ENCODE measurements around the gene DIS3. TPM values are rescaled to one million over a fixed set of nuclear protein-coding genes. Genes with fewer than 3 reads are reported as not detected.
"Not testable (repeated sequence)": the region's sequence is repeated elsewhere in the genome, so short reads cannot be mapped to it uniquely, and the experiment has no call there.

The DIS3 gene
- total RNA-seq, 1 donor from 2014 or later: 42.1 TPM

- Histone ChIP-seq H3K9me3 (ENCODE audit: insufficient read depth, low read depth, low read length) (no peaks in the 10 kb centered on the region), H3K36me3 (ENCODE audit: insufficient read depth, low read length) (peaks cover 2% of the 10 kb centered on the region), H3K9ac (ENCODE audit: low read length) (peak overlapping the region; percentile 88), H4K20me1 (ENCODE audit: insufficient read depth, low read length) (peaks cover 11% of the 10 kb centered on the region), H3K79me2 (ENCODE audit: insufficient read depth, low read length) (peaks cover 86% of the 10 kb centered on the region), H3K27me3 (ENCODE audit: insufficient read depth, low read length) (no peaks in the 10 kb centered on the region), H3K4me3 (ENCODE audit: insufficient read depth, low read depth, low read length) (peak overlapping the region; percentile 88), H2AFZ (ENCODE audit: low read depth, low read length) (peak overlapping the region; percentile 92), H3K27ac (ENCODE audit: low read depth, low read length) (peak overlapping the region; percentile 75), H3K4me2 (ENCODE audit: low read length) (peak overlapping the region; percentile 94), H3K4me1 (ENCODE audit: insufficient read depth, low read length) (peaks cover 3% of the 10 kb centered on the region)
- Mint-ChIP-seq H3K36me3 (ENCODE audit: low read depth, unreplicated experiment) (no peaks in the 10 kb centered on the region), H3K9me3 (ENCODE audit: unreplicated experiment) (no peaks in the 10 kb centered on the region), H3K27ac (ENCODE audit: unreplicated experiment) (peak overlapping the region; percentile 47), H3K4me3 (ENCODE audit: unreplicated experiment) (peak overlapping the region; percentile 98), H3K4me1 (ENCODE audit: low read depth, unreplicated experiment) (peaks cover 9% of the 10 kb centered on the region), H3K27me3 (ENCODE audit: low read depth, unreplicated experiment) (no peaks in the 10 kb centered on the region)
- TF ChIP-seq EZH2 (IDR thresholded peaks at IDR 0.05; ENCODE audit: insufficient read depth, low read length): no peak
- TF ChIP-seq CTCF (IDR thresholded peaks at IDR 0.05; ENCODE audit: insufficient read depth, low read depth, low read length): no peak
- FAIRE-seq (no peak), DNase-seq (ENCODE audit: low read depth) (no peak)
Measured at GRCh38 chr13:72726726-72727416, 54.8 kb downstream of the DIS3 start.

- DNase-seq (ENCODE audit: low read depth); H3K36me3 Mint-ChIP-seq (ENCODE audit: low read depth, unreplicated experiment); H3K27ac ChIP-seq (ENCODE audit: low read depth, low read length); H3K9me3 ChIP-seq (ENCODE audit: insufficient read depth, low read depth, low read length); H2AFZ ChIP-seq (ENCODE audit: low read depth, low read length); H3K27me3 ChIP-seq (ENCODE audit: insufficient read depth, low read length); H3K9ac ChIP-seq (ENCODE audit: low read length); FAIRE-seq; H3K27ac Mint-ChIP-seq (ENCODE audit: unreplicated experiment); H3K27me3 Mint-ChIP-seq (ENCODE audit: low read depth, unreplicated experiment); H3K4me1 Mint-ChIP-seq (ENCODE audit: low read depth, unreplicated experiment); H3K36me3 ChIP-seq (ENCODE audit: insufficient read depth, low read length); H3K4me1 ChIP-seq (ENCODE audit: insufficient read depth, low read length); H3K9me3 Mint-ChIP-seq (ENCODE audit: unreplicated experiment): not testable (repeated sequence)
- Histone ChIP-seq H3K4me2 (ENCODE audit: low read length) (peak overlapping the region; percentile 94), H4K20me1 (ENCODE audit: insufficient read depth, low read length) (peaks cover 15% of the 10 kb centered on the region), H3K79me2 (ENCODE audit: insufficient read depth, low read length) (peaks cover 89% of the 10 kb centered on the region), H3K4me3 (ENCODE audit: insufficient read depth, low read depth, low read length) (peak overlapping the region; percentile 88)
- peak overlapping the region; percentile 98 for H3K4me3 Mint-ChIP-seq (ENCODE audit: unreplicated experiment)
Measured at GRCh38 chr13:72726185-72726584, 55.5 kb downstream of the DIS3 start.

- H3K4me3 ChIP-seq (ENCODE audit: insufficient read depth, low read depth, low read length): no peak overlapping the region
- Mint-ChIP-seq H3K36me3 (ENCODE audit: low read depth, unreplicated experiment) (peaks cover 21% of the 10 kb centered on the region), H3K4me3 (ENCODE audit: unreplicated experiment) (no peak overlapping the region), H3K27ac (ENCODE audit: unreplicated experiment) (no peak overlapping the region), H3K9me3 (ENCODE audit: unreplicated experiment) (no peaks in the 10 kb centered on the region), H3K27me3 (ENCODE audit: low read depth, unreplicated experiment) (no peaks in the 10 kb centered on the region), H3K4me1 (ENCODE audit: low read depth, unreplicated experiment) (no peaks in the 10 kb centered on the region)
- peaks cover 10% of the 10 kb centered on the region for H4K20me1 ChIP-seq (ENCODE audit: insufficient read depth, low read length)
- no peaks in the 10 kb centered on the region for H3K27me3 ChIP-seq (ENCODE audit: insufficient read depth, low read length)
- FAIRE-seq (no peak), DNase-seq (ENCODE audit: low read depth) (no peak)
- no peaks in the 10 kb centered on the region for H3K9me3 ChIP-seq (ENCODE audit: insufficient read depth, low read depth, low read length)
- H2AFZ ChIP-seq (ENCODE audit: low read depth, low read length): no peak overlapping the region
- no peak for TF ChIP-seq CTCF (IDR thresholded peaks at IDR 0.05; ENCODE audit: insufficient read depth, low read depth, low read length)
- TF ChIP-seq EZH2 (IDR thresholded peaks at IDR 0.05; ENCODE audit: insufficient read depth, low read length): no peak
- no peak overlapping the region for H3K9ac ChIP-seq (ENCODE audit: low read length)
- no peak overlapping the region for H3K27ac ChIP-seq (ENCODE audit: low read depth, low read length)
- peaks cover 11% of the 10 kb centered on the region for H3K36me3 ChIP-seq (ENCODE audit: insufficient read depth, low read length)
- H3K4me1 ChIP-seq (ENCODE audit: insufficient read depth, low read length): no peaks in the 10 kb centered on the region
- H3K4me2 ChIP-seq (ENCODE audit: low read length): no peak overlapping the region
- H3K79me2 ChIP-seq (ENCODE audit: insufficient read depth, low read length): peaks cover 93% of the 10 kb centered on the region
Measured at GRCh38 chr13:72716776-72717175, 64.9 kb downstream of the DIS3 start.

Other genes with a start within 250 kb of the DIS3 start
- 12.0 and 13.5 TPM in 2 replicates for gene MZT1, start 54.3 kb downstream of the DIS3 start, total RNA-seq
- 3.3 and 4.8 TPM in 2 replicates for gene BORA, start 54.0 kb downstream of the DIS3 start, total RNA-seq
- 15.5 and 19.3 TPM in 2 replicates for gene PIBF1, start 233 bp upstream of the DIS3 start, total RNA-seq

Data from astrocyte (in vitro differentiated cells and primary cell).